DMS114 treated with DMSO at 0.1 percent for 48 hours (cell line): ENCODE measurements around the gene DNAJC1.
"Not testable (repeated sequence)": the region's sequence is repeated elsewhere in the genome, so short reads cannot be mapped to it uniquely, and the experiment has no call there.

Source experiments
- DNase-seq: peaks from one replicate; lab custom pipeline; 2025; ENCODE audit not compliant: unreplicated experiment; lab: John Stamatoyannopoulos, UW

Gene DNAJC1

DNA sequence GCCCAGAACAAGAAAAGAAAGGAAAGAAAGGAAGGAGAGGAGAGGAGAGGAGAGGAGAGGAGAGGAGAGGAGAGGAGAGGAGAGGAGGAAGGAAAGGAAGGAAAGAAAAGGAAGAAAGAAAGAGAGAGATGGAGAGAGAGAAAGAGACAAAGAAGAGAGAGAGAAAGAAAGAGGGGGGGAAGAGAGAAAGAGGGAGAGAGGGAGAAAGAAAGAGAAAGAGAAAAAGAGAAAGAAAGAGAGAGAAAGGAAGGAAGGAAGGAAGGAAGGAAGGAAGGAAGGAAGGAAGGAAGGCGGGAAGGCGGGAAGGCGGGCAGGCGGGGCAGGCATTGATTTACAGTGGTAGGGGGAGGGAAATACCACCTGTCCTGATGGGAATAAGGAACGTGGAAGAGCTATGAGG, 92.7 kb downstream of the DNAJC1 start:
- DNase-seq: no peak

DNA sequence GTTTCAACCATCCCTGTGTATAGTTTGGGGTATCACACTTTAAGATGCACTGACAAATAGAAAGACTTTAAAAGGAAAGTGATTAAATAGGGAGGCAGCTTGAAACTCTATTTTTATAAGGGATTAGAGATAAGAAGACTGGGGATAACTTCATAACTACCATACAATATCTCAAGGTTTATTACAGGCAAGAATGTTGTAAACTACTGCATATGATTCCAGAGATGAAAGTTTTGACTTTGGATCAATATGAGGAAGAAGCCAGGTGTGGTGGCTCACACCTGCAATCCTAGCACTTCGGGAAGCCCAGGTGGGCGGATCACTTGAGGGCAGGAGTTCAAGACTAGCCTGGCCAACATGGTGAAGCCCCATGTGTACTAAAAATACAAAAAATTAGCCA, 96.1 kb downstream of the DNAJC1 start:
- no peak for DNase-seq

- no peak for DNase-seq
These were observed 98.6 kb downstream of the DNAJC1 start for GRCh38 chr10:21904930-21905329.

DNA sequence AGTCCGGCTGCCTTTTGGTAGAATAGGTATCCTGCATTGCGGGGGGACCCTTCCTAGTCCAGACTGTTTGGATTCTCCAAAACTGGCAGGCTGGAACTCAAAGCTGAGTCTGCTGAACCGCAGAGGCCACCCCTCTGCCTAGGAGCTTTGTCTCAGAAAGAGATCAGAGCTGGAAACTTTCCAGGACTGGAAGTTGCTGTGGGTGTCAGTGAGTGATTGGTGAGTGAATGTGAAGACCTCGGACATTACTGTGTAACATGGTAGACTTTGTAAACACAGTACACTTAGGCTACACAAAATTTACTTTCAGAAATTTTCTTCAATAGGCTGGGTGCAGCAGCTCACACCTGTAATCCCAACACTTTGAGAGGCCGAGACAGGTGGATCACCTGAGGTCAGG, 103.8 kb downstream of the DNAJC1 start:
- no peak for DNase-seq

DNA sequence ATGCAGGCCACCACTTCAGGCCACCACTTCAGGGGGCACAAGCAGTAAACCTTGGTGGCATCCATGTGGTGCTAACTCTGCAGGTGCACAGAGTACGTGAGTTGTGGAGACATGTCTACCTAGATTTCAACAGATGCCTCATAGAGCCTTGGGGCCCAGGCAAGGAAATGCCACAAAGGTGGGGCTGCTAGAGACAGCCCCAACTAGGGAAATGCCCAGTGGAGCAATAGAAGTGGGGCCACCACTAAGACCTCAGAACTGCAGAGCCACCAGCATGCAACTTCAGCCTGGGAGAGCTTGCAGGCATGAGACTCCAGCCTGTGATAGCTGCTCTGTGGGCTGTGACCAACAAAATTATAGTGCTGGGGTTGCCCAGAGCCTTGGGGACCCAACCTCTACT, 107.6 kb downstream of the DNAJC1 start:
- no peak for DNase-seq

GRCh38 chr10:21894648-21895342, 108.7 kb downstream of the DNAJC1 start:
- no peak for DNase-seq

DNA sequence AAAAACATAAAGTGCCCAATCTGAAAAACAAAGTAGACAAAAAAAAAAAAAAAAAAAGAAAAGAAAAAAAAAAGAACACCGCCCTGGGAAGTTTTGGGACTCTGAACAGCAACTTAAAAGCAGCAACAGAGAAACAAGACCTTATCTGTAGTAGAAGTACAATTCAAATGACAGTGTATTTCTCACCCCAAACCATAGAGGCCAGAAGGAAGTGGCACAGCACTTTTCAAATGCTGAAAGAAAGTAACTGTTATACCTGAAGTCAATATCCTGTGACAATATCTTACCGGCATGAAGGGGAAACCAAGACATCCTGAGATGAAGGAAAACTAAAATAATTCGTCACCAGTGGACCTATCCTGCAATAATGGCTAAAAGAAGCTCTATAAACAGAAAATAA, 112.1 kb downstream of the DNAJC1 start:
- no peak for DNase-seq

DNA sequence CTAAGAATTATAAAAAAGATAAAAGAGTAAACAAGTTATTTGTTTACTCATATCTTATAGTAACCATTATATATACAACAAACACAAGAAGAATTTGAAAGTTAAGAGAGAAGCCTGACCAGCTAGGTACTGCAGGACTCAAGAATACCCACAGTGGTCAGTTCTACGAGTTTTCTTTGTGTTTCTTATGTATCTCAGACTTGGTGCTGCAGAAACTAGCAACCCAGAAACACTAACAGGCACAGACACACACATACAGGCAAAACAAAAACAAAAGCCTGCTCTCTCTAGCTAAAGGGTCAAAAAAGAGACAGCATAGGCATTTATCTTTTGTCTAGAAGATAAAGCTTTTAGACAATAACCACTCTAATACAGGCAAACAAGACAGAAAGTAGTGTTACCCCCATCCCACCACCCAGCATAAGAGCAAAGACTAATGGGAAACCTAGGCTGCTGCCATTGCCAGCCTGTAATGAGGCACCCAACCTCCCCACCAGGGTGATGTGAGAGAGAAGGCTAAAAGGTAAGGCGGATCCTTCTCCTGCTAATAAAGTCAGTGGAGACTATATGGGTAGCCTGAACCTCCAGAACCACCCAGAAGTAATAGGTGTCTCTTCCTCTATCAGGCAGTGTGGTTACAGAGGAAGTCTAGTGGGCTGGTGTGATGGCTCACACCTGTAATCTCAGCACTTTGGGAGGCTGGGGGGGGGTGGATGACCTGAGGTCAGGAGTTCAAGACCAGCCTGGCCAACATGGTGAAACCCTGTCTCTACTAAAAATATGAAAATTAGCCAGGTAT, 113.9 kb downstream of the DNAJC1 start:
- no peak for DNase-seq

DNA sequence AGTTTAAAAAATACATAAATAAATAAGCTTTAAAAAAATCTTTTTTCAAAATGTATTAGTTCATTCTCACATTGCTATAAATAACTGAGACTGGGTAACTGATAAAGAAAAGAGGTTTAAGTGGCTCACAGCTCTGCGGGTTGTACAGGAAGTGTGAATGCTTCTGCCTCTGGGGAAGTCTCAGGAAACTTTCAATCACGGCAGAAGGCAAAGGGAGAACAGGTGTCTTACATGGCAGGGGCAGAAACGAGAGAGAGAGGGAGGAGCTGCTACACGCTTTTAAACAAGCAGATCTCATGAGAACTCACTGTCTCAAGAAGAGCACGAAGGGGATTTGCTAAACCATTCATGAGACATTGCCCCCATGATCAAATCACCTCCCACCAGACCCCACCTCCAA, 114.6 kb downstream of the DNAJC1 start:
- no peak for DNase-seq

GRCh38 chr10:21885940-21886339, 117.6 kb downstream of the DNAJC1 start:
- no peak for DNase-seq

GRCh38 chr10:21873198-21873597, 130.3 kb downstream of the DNAJC1 start:
- no peak for DNase-seq

DNA sequence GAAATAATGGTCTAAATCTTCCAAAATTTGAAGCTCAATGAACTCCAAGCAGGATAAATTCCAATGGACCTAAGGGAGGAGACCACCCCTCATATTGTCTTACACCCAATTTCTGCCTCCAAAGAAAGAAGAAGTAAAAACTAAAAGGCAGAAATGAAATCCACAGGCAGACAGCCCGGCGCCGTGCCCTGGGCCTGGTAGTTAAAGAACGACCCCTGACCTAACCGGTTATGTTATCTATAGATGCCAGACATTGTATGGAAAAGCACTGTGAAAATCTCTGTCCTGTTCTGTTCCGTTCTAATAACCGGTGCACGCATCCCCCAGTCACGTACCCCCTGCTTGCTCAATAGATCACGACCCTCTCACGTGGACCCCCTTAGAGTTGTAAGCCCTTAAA, 130.8 kb downstream of the DNAJC1 start:
- DNase-seq: not testable (repeated sequence)

DNA sequence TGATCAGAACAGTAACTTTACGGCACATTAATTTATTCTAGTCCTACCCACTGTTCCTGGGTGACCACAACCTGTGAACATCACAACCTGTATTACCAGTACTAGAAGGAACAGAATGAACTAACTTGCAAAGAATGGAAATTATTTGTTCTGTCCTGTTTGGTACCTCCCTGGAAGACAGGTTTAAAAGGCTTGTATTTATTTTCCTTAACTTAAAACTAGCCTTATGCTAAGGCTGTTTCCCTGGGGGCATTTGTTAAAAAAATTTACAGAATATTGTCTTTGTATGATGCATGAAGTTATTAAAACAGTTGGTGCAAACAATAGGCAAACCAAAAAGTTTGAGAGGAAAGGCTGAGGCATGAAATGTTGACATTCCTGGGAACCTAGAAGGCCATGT, 132.7 kb downstream of the DNAJC1 start:
- DNase-seq: no peak

DNA sequence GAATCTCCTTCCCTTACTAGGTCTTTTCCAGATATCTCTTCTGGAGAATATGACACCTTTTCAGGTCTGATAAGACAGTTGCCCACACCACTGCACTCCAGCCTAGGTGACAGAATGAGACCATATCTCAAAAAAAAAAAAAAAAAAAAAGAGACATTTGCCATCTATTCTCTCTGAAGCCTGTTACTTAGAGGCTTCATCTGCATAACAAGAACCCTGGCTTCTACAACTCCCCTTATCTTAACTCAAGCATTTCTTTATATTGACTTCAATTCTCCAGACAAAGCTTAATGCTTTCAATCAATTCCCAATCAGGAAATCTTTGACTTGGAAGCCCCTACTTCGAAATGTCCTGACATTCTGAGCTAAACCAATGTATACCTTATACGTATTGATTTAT, 134.4 kb downstream of the DNAJC1 start:
- not testable (repeated sequence) for DNase-seq

DNA sequence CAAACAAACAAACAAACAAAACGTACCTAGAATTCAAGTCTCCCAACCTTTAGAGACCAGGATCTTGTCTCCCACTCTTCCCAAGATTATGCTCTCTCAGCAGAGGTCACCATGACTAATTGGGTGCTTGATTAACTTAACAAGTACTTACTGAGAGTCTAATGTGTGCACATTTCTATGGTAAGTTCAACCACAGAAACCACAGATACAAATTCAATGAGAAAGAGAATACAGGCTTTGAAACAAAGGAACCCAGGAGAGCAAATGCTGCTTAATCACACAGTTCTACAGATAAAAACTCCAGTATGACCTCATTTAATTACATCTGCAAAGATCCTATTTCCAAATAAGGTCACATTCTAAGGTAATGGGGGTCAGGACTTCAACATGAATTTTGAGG, 142.8 kb downstream of the DNAJC1 start:
- DNase-seq: no peak

DNA sequence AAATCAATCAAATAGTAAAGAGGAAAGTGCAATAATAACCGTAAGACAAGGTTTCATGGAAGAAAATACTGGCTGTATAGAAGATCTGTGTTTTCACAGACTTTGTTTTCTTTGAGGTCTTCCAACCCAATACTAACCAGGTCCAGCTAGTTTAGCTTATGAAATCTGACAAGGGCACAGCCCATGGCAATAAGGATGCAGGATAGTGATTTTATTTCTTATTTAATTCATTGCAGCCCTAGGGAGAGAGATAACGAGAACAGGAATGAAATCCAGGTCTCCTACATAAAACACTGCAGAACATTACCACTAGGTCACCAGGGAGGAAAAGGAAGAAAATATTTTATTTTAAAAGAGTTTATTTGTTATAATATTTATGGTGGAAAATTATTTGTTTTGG, 145.1 kb downstream of the DNAJC1 start:
- no peak for DNase-seq

DNA sequence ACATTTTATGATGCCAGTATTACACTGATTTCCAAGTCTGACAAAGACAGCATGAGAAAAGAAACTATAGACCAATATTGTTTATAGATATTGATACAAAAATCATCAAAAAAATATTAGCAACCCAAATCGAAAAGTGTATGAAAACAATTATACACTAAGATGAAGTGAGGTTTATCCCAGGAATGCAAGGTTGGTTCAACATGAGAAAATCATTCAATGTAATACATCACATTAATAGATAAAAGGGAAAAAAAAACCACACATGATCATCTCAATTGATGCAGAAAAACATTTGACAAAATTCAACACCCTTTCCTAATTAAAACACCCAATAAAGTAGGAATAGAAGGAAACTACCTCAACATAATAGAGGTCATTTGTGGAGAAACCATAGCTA, 153.9 kb downstream of the DNAJC1 start:
- no peak for DNase-seq

DNA sequence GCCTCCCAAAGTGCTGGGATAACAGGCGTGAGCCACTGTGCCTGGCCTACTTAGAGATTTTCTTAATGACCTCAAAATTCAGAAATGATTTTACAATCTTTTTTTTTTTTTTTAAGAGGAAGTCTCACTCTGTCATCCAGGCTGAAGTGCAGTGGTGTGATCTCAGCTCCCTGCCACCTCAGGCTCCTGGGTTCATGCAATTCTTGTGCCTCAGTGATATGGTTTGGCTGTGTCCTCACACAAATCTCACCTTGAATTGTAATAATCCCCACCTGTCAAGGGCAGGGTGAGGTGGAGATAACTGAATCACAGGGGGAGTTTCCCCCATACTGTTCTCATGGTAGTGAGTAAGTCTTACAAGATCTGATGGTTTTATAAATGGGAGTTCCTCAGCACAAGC, 159.9 kb downstream of the DNAJC1 start:
- no peak for DNase-seq

- not testable (repeated sequence) for DNase-seq
These were observed 162.3 kb downstream of the DNAJC1 start for GRCh38 chr10:21841273-21841672.

GRCh38 chr10:21837487-21837886, 166.0 kb downstream of the DNAJC1 start:
- not testable (repeated sequence) for DNase-seq

- DNase-seq: not testable (repeated sequence)
These were observed 169.0 kb downstream of the DNAJC1 start for GRCh38 chr10:21834574-21834973.

GRCh38 chr10:21832821-21833130, 170.8 kb downstream of the DNAJC1 start:
- DNase-seq: no peak
